ENCODE results near the gene AKAP5. TPM values are rescaled to one million over a fixed set of nuclear protein-coding genes. Genes with fewer than 3 reads are reported as not detected.

The AKAP5 gene, protein sequence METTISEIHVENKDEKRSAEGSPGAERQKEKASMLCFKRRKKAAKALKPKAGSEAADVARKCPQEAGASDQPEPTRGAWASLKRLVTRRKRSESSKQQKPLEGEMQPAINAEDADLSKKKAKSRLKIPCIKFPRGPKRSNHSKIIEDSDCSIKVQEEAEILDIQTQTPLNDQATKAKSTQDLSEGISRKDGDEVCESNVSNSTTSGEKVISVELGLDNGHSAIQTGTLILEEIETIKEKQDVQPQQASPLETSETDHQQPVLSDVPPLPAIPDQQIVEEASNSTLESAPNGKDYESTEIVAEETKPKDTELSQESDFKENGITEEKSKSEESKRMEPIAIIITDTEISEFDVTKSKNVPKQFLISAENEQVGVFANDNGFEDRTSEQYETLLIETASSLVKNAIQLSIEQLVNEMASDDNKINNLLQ
- 0.01 to 0.08 TPM (median 0.05 TPM) in 3 replicates for polyA plus RNA-seq
- not detected for polyA plus RNA-seq (2011; ENCODE audit: low read depth)
- polyA plus RNA-seq (2011; cell fraction: cytosol; rRNA removed) = 0.01 TPM in 2 replicates
- polyA plus RNA-seq (2011; cell fraction: nucleus; rRNA removed) = 0.28 and 0.29 TPM in 2 replicates
- polyA plus RNA-seq (2012; ENCODE audit: low replicate concordance) = 0.06 and 0.20 TPM in 2 replicates
- 0.13 to 0.26 TPM in 2 of 3 replicates, not detected in the other for polyA minus RNA-seq
- polyA minus RNA-seq (2011; cell fraction: cytosol; rRNA and poly(A)+ RNA removed) = not detected
- 0.32 and 1.8 TPM in 2 replicates for polyA minus RNA-seq (2011; cell fraction: nucleus; rRNA and poly(A)+ RNA removed)

- H3K36me3 ChIP-seq (ENCODE audit: control insufficient read depth in 2 of 2, extremely low read depth in 1 of 2, insufficient read depth in 2 of 2, low read length in 2 of 2) = peaks cover 3 to 5% of the 10 kb centered on the region in 2 experiments
- H3K27me3 ChIP-seq (ENCODE audit: control insufficient read depth, extremely low read depth, insufficient read depth, low read length) = no peaks in the 10 kb centered on the region
- H3K4me3 ChIP-seq (ENCODE audit: control insufficient read depth in 2 of 3, extremely low read depth in 1 of 3, insufficient read depth in 2 of 3, low read depth in 1 of 3, low read length in 3 of 3) = peak within 1 kb of the TSS; percentile 39 to 65 (median 63)
- H3K9me1 ChIP-seq (ENCODE audit: control insufficient read depth, extremely low read depth, insufficient read depth, low read length) = no peaks in the 10 kb centered on the region
- dilution Hi-C loops (cut with MboI; ENCODE audit: extremely low pct_ligation_motif_present, low sequenced_read_pairs) = no loop called here
- FAIRE-seq (no peak), DNase-seq (ENCODE audit: low read depth, low spot score) (no peak)
- H4K20me1 ChIP-seq (ENCODE audit: control insufficient read depth, extremely low read depth, insufficient read depth, low read length) = no peaks in the 10 kb centered on the region
- H3K9ac ChIP-seq (ENCODE audit: control insufficient read depth, extremely low read depth, insufficient read depth, low read length) = peak within 1 kb of the TSS; percentile 31
- H3K9me3 ChIP-seq (ENCODE audit: control insufficient read depth, low read depth, low read length) = no peaks in the 10 kb centered on the region
- peaks cover 13% of the 10 kb centered on the region for H3K4me1 ChIP-seq (ENCODE audit: control insufficient read depth, extremely low read depth, insufficient read depth, low read length)
- no peaks in the 10 kb centered on the region for H3K79me2 ChIP-seq (ENCODE audit: control insufficient read depth, insufficient read depth, low read length)
- TF ChIP-seq EZH2 (IDR thresholded peaks at IDR 0.05; ENCODE audit: low read length) (no peak), CTCF (optimal IDR thresholded peaks at IDR 0.05 in 1 of 3, IDR thresholded peaks at IDR 0.05 in 1 of 3, conservative IDR thresholded peaks at IDR 0.05 in 1 of 3; ENCODE audit: extremely low read depth in 1 of 3, insufficient read depth in 2 of 3, low read length in 3 of 3) (no peak)
- peak within 1 kb of the TSS; percentile 42 for H2AFZ ChIP-seq (ENCODE audit: control insufficient read depth, low read length)
- peak within 1 kb of the TSS; percentile 83 for H3K4me2 ChIP-seq (ENCODE audit: control insufficient read depth, extremely low read depth, insufficient read depth, low read depth, low read length)
- H3K27ac ChIP-seq (ENCODE audit: control insufficient read depth, insufficient read depth, low read length) = no peak within 1 kb of the TSS
Measured at GRCh38 chr14:64465191-64465822, at the start of gene AKAP5. AKAP5 (plus strand) TSS chr14:64465499; CDS start chr14:64468395, 2,896 bp downstream.

- Histone ChIP-seq H3K79me2 (ENCODE audit: control insufficient read depth, insufficient read depth, low read length) (no peaks in the 10 kb centered on the region), H3K9ac (ENCODE audit: control insufficient read depth, extremely low read depth, insufficient read depth, low read length) (no peak overlapping the region), H3K36me3 (ENCODE audit: control insufficient read depth in 2 of 2, extremely low read depth in 1 of 2, insufficient read depth in 2 of 2, low read length in 2 of 2) (peaks cover 20 to 27% of the 10 kb centered on the region in 2 experiments), H3K9me3 (ENCODE audit: control insufficient read depth, low read depth, low read length) (no peaks in the 10 kb centered on the region), H3K9me1 (ENCODE audit: control insufficient read depth, extremely low read depth, insufficient read depth, low read length) (no peaks in the 10 kb centered on the region), H4K20me1 (ENCODE audit: control insufficient read depth, extremely low read depth, insufficient read depth, low read length) (no peaks in the 10 kb centered on the region), H3K27ac (ENCODE audit: control insufficient read depth, insufficient read depth, low read length) (no peak overlapping the region), H3K4me1 (ENCODE audit: control insufficient read depth, extremely low read depth, insufficient read depth, low read length) (no peaks in the 10 kb centered on the region), H2AFZ (ENCODE audit: control insufficient read depth, low read length) (no peak overlapping the region), H3K27me3 (ENCODE audit: control insufficient read depth, extremely low read depth, insufficient read depth, low read length) (no peaks in the 10 kb centered on the region), H3K4me3 (ENCODE audit: control insufficient read depth in 2 of 3, extremely low read depth in 1 of 3, insufficient read depth in 2 of 3, low read depth in 1 of 3, low read length in 3 of 3) (no peak overlapping the region), H3K4me2 (ENCODE audit: control insufficient read depth, extremely low read depth, insufficient read depth, low read depth, low read length) (no peak overlapping the region)
- no peak for DNase-seq (ENCODE audit: low read depth, low spot score)
- TF ChIP-seq CTCF (optimal IDR thresholded peaks at IDR 0.05 in 1 of 3, IDR thresholded peaks at IDR 0.05 in 1 of 3, conservative IDR thresholded peaks at IDR 0.05 in 1 of 3; ENCODE audit: extremely low read depth in 1 of 3, insufficient read depth in 2 of 3, low read length in 3 of 3) = no peak
- no peak for TF ChIP-seq EZH2 (IDR thresholded peaks at IDR 0.05; ENCODE audit: low read length)
- FAIRE-seq = no peak
- dilution Hi-C loops (cut with MboI; ENCODE audit: extremely low pct_ligation_motif_present, low sequenced_read_pairs) = no loop called here
Measured at GRCh38 chr14:64416348-64416932, 48.9 kb upstream of the AKAP5 start.

Measured in keratinocyte (primary cell).